Keratinocyte (primary cell): ENCODE data around the gene OSBPL1A. TPM values are rescaled to one million over a fixed set of nuclear protein-coding genes. Genes with fewer than 3 reads are reported as not detected.
A peak's percentile ranks its signal among the peaks of the same experiment; 100 is the strongest.

Source experiments
- DNase-seq: peaks from one replicate; pipeline ENCODE4 v3.0.0-alpha.2; 2011; ENCODE audit warnings: low read depth, missing footprints, low spot score
- FAIRE-seq: peaks from 2 replicates; lab custom pipeline; 2011; peaks lifted over from hg19 to GRCh38; lab: Jason Lieb, UNC
- H2AFZ ChIP-seq: 2 replicates; pipeline ENCODE4 v1.6.0; 2012; ENCODE audit warnings: low read length, control low read depth, inconsistent platforms; ENCODE audit not compliant: control insufficient read depth
- H3K27ac ChIP-seq: 2 replicates; pipeline ENCODE4 v1.5.1; 2011; ENCODE audit warnings: low read length; ENCODE audit not compliant: control insufficient read depth, insufficient read depth
- H3K27me3 ChIP-seq: 3 replicates; pipeline ENCODE4 v1.6.0; 2011; ENCODE audit warnings: low read length; ENCODE audit not compliant: control insufficient read depth, insufficient read depth; ENCODE audit errors: extremely low read depth
- H3K36me3 ChIP-seq, 2 experiments: 2 replicates in 1 of 2; 3 replicates in 1 of 2; pipeline ENCODE4 v1.5.1; 2011; ENCODE audit warnings: low read length in 2 of 2, mild to moderate bottlenecking in 1 of 2; ENCODE audit not compliant: control insufficient read depth in 2 of 2, insufficient read depth in 2 of 2; ENCODE audit errors: extremely low read depth in 1 of 2
- H3K4me1 ChIP-seq: 3 replicates; pipeline ENCODE4 v1.5.1; 2011; ENCODE audit warnings: low read length; ENCODE audit not compliant: control insufficient read depth, insufficient read depth; ENCODE audit errors: extremely low read depth
- H3K4me2 ChIP-seq: 3 replicates; pipeline ENCODE4 v1.6.0; 2011; ENCODE audit warnings: low read depth, low read length; ENCODE audit not compliant: control insufficient read depth, insufficient read depth; ENCODE audit errors: extremely low read depth
- H3K4me3 ChIP-seq, 3 experiments: fragments of 200-600 bp in 1 of 3; sonication (generic) in 1 of 3; 2 replicates in 2 of 3; 3 replicates in 1 of 3; pipeline ENCODE4 v1.5.1; 2011 to 2016; ENCODE audit warnings: low read length in 3 of 3, mild to moderate bottlenecking in 3 of 3, control low read depth in 2 of 3, inconsistent platforms in 1 of 3, low read depth in 1 of 3, mixed read lengths in 1 of 3, mixed run types in 1 of 3, moderate library complexity in 1 of 3; ENCODE audit not compliant: control insufficient read depth in 2 of 3, insufficient read depth in 2 of 3; ENCODE audit errors: extremely low read depth in 1 of 3
- H3K79me2 ChIP-seq: 2 replicates; pipeline ENCODE4 v1.6.0; 2012; ENCODE audit warnings: low read length; ENCODE audit not compliant: control insufficient read depth, insufficient read depth
- H3K9ac ChIP-seq: 3 replicates; pipeline ENCODE4 v1.6.0; 2011; ENCODE audit warnings: low read length; ENCODE audit not compliant: control insufficient read depth, insufficient read depth; ENCODE audit errors: extremely low read depth
- H3K9me1 ChIP-seq: 3 replicates; pipeline ENCODE4 v1.6.0; 2011; ENCODE audit warnings: low read length; ENCODE audit not compliant: control insufficient read depth, insufficient read depth; ENCODE audit errors: extremely low read depth
- H3K9me3 ChIP-seq: 2 replicates; pipeline ENCODE4 v1.5.1; 2012; ENCODE audit warnings: low read depth, low read length; ENCODE audit not compliant: control insufficient read depth
- H4K20me1 ChIP-seq: 3 replicates; pipeline ENCODE4 v1.6.0; 2011; ENCODE audit warnings: low read length; ENCODE audit not compliant: control insufficient read depth, insufficient read depth; ENCODE audit errors: extremely low read depth
- CTCF ChIP-seq, 3 experiments: IDR thresholded peaks in 1 of 3; conservative IDR thresholded peaks in 1 of 3; optimal IDR thresholded peaks in 1 of 3; 2 replicates in 2 of 3; 3 replicates in 1 of 3; pipeline versions ENCODE3 to v1.5.1; 2011; ENCODE audit warnings: low read length in 3 of 3, mild to moderate bottlenecking in 3 of 3, moderate library complexity in 2 of 3, control low read depth in 1 of 3, inconsistent platforms in 1 of 3; ENCODE audit not compliant: insufficient read depth in 2 of 3; ENCODE audit errors: extremely low read depth in 1 of 3
- EZH2 ChIP-seq: IDR thresholded peaks from one replicate; pipeline ENCODE4 v1.6.1; 2012; ENCODE audit warnings: inconsistent platforms, mild to moderate bottlenecking, low read length, moderate library complexity
- dilution Hi-C: fragments of 300-500 bp; cut with MboI; formaldehyde crosslinking; loops from one replicate; pipeline ENCODE4 v1.7.0; 2020; ENCODE audit warnings: low sequenced_read_pairs; ENCODE audit not compliant: extremely low pct_ligation_motif_present
- polyA plus RNA-seq, 5 experiments: library from polyadenylated mRNA; depleted of rRNA in 3 of 5; stranded (reverse) in 3 of 5; stranded (forward) in 1 of 5; unstranded in 1 of 5; fragments of >200 nt; gene quantifications; 1 replicate in 1 of 5; 2 replicates in 3 of 5; 3 replicates in 1 of 5; pipeline versions ENCODE4 v1.2.1 to v1.2.3, GENCODE V29; 2011 to 2012; ENCODE audit warnings: missing spikeins in 2 of 5, low read depth in 1 of 5, low replicate concordance in 1 of 5

Gene OSBPL1A
- polyA plus RNA-seq, 1 donor (not counting 4 experiments of a cell fraction or from before 2014, with no cell fraction given) = 17.7 TPM

GRCh38 chr18:24231773-24232735 lies 165.6 kb downstream of the OSBPL1A start:
- dilution Hi-C loops = no loop called here
- H3K4me2 ChIP-seq = no peak overlapping the region
- H3K9ac ChIP-seq = no peak overlapping the region
- peaks cover 2% of the 10 kb centered on the region in 2 experiments for H3K36me3 ChIP-seq
- FAIRE-seq = peak; percentile 67
- H2AFZ ChIP-seq = no peak overlapping the region
- H3K4me3 ChIP-seq = no peak overlapping the region
- H3K9me1 ChIP-seq = no peaks in the 10 kb centered on the region
- no peaks in the 10 kb centered on the region for H3K27me3 ChIP-seq
- H4K20me1 ChIP-seq = no peaks in the 10 kb centered on the region
- TF ChIP-seq CTCF (optimal IDR thresholded peaks at IDR 0.05 in 1 of 3, IDR thresholded peaks at IDR 0.05 in 1 of 3, conservative IDR thresholded peaks at IDR 0.05 in 1 of 3; ENCODE audit: extremely low read depth in 1 of 3, insufficient read depth in 2 of 3, low read length in 3 of 3) (no peak), EZH2 (no peak)
- H3K27ac ChIP-seq = no peak overlapping the region
- H3K4me1 ChIP-seq = peaks cover 12% of the 10 kb centered on the region
- no peaks in the 10 kb centered on the region for H3K79me2 ChIP-seq
- no peaks in the 10 kb centered on the region for H3K9me3 ChIP-seq
- no peak for DNase-seq

GRCh38 chr18:24230766-24231165 lies 166.9 kb downstream of the OSBPL1A start:
- H3K9me1 ChIP-seq = no peaks in the 10 kb centered on the region
- H2AFZ ChIP-seq = no peak overlapping the region
- H3K9me3 ChIP-seq = no peaks in the 10 kb centered on the region
- H3K4me1 ChIP-seq = peaks cover 6% of the 10 kb centered on the region
- DNase-seq = no peak
- FAIRE-seq = no peak
- H3K27me3 ChIP-seq = no peaks in the 10 kb centered on the region
- no peak overlapping the region for H3K4me2 ChIP-seq
- H3K79me2 ChIP-seq = no peaks in the 10 kb centered on the region
- H3K36me3 ChIP-seq = peaks cover 2% of the 10 kb centered on the region in 2 experiments
- no peak overlapping the region for H3K4me3 ChIP-seq
- no peak for TF ChIP-seq EZH2
- H3K27ac ChIP-seq = no peak overlapping the region
- H3K9ac ChIP-seq = no peak overlapping the region
- dilution Hi-C loops = no loop called here
- H4K20me1 ChIP-seq = no peaks in the 10 kb centered on the region
